Astrocyte of the spinal cord (primary cell): ENCODE measurements around the gene PIAS1.

Experiments
- DNase-seq: peaks from one replicate; pipeline ENCODE4 v3.0.0; 2011; ENCODE audit warnings: low read depth, low spot score
- H3K4me3 ChIP-seq: 2 replicates; pipeline ENCODE4 v1.5.1; 2011; ENCODE audit warnings: low read depth, mild to moderate bottlenecking, low read length, moderate library complexity
- in situ Hi-C: cut with HindIII; loops from 2 replicates; pipeline ENCODE4 v1.10.0; 2017; ENCODE audit warnings: low sequenced_read_pairs
- TF ChIP-seq, protein P1 (sequence below): IDR thresholded peaks from 2 replicates; pipeline ENCODE4 v1.5.1; 2012; ENCODE audit warnings: low read depth, mild to moderate bottlenecking, low read length, inconsistent platforms

Gene PIAS1

DNA sequence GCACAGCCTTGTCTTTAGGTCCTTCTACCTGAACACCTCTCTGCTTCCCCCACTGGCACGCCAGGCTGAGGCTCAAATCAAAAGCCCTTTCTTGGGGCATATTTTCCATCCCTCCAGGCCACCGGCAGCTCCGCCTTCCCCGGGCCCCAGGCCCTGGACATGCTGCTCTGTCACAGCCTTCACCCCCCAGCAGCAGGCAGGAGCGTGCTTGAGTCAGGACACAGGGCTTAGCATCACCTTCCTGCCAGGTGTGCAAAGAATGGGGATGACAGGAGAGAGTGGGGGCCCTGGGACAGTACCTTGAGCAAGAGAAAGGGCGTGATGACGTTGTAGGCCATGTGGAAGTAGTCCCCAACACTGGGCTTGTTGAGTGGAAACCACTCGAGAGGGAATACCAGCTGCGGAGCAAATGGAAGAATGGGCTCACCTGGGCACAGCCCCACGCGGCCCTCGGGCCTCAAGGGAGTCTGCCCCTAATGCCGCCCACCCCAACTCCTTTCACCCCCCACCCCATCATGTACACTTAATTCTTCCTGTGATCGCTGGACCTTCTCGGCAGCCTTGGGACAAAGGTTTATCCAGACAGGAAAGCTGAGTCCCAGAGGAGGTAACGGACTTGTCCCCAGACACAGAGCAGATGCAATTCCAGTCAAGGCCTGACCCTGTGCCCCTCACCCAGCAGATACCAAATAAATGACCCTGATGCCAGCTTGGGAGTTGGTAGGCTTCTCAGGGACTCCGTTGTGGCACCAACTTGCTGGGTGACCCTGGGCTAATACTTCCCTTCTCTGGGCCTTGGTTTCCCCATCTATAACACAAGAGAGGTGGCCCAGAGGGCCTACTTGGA is 160.1 kb downstream of the PIAS1 start:
- TF ChIP-seq, protein P1, sequence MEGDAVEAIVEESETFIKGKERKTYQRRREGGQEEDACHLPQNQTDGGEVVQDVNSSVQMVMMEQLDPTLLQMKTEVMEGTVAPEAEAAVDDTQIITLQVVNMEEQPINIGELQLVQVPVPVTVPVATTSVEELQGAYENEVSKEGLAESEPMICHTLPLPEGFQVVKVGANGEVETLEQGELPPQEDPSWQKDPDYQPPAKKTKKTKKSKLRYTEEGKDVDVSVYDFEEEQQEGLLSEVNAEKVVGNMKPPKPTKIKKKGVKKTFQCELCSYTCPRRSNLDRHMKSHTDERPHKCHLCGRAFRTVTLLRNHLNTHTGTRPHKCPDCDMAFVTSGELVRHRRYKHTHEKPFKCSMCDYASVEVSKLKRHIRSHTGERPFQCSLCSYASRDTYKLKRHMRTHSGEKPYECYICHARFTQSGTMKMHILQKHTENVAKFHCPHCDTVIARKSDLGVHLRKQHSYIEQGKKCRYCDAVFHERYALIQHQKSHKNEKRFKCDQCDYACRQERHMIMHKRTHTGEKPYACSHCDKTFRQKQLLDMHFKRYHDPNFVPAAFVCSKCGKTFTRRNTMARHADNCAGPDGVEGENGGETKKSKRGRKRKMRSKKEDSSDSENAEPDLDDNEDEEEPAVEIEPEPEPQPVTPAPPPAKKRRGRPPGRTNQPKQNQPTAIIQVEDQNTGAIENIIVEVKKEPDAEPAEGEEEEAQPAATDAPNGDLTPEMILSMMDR, result no peak
- in situ Hi-C loops, result no loop called here
- no peak for DNase-seq
- no peak overlapping the region for H3K4me3 ChIP-seq

DNA sequence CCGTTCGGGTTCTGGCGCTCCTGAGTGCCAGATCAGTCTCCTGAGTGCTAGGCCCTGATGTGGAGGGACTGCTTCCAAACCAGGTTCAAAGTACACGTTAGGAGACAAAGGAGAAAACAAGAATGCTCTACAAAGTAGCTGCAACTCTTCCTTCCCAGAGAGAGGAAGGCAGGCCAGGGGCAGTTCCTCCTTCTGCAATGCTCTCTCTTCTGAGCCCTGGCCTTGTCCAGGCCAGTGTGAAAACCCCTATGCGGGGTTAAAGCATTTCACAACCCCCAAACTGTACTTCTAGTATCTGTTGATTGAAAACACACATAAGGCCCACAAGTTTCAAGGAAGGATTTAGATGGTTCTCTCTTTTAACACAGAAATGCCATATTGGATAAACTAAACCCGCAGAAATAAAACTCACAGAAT is 160.7 kb downstream of the PIAS1 start:
- in situ Hi-C loops, result no loop called here
- no peak overlapping the region for H3K4me3 ChIP-seq
- no peak for DNase-seq
- TF ChIP-seq, protein P1, result no peak

DNA sequence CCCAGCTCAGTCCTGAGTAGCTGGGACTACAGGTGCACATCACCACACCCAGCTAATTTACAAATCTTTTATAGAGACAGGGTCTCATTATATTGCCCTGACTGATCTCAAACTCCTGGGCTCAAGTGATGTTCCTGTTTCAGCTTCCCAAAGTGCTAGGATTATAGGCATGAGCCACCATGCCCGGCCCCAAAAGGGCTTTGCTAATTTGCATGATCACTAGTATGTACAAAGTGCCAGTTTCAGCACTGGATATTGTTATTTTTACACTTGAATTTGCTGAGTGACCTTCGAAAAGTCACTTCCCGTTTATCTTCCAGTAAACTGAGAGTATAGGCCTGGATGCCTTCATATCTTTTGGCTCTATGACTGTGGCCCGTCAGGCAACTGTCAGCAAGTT is 163.2 kb downstream of the PIAS1 start:
- H3K4me3 ChIP-seq, result no peak overlapping the region
- no peak for DNase-seq
- in situ Hi-C loops, result no loop called here
- TF ChIP-seq, protein P1, result no peak

DNA sequence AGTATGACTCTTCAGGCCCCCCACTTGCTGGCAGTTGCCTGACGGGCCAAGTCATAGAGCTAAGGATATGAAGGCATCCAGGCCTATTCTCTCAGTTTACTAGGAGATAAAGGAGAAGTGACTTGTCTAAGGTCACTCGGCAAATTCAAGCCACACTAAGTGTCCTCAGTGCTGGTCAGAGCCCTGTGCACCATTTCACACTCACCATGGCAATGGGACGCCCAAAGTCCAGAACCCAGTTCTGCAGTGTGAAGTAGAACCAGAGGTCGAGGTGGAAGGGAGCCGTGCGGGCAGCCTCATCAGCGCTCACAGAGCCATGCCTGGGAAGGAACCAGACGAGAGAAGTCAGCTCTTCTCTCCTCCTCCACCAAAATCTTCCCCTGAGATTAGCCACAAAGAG is 164.2 kb downstream of the PIAS1 start:
- TF ChIP-seq, protein P1, result no peak
- in situ Hi-C loops, result no loop called here
- DNase-seq, result no peak
- H3K4me3 ChIP-seq, result no peak overlapping the region

DNA sequence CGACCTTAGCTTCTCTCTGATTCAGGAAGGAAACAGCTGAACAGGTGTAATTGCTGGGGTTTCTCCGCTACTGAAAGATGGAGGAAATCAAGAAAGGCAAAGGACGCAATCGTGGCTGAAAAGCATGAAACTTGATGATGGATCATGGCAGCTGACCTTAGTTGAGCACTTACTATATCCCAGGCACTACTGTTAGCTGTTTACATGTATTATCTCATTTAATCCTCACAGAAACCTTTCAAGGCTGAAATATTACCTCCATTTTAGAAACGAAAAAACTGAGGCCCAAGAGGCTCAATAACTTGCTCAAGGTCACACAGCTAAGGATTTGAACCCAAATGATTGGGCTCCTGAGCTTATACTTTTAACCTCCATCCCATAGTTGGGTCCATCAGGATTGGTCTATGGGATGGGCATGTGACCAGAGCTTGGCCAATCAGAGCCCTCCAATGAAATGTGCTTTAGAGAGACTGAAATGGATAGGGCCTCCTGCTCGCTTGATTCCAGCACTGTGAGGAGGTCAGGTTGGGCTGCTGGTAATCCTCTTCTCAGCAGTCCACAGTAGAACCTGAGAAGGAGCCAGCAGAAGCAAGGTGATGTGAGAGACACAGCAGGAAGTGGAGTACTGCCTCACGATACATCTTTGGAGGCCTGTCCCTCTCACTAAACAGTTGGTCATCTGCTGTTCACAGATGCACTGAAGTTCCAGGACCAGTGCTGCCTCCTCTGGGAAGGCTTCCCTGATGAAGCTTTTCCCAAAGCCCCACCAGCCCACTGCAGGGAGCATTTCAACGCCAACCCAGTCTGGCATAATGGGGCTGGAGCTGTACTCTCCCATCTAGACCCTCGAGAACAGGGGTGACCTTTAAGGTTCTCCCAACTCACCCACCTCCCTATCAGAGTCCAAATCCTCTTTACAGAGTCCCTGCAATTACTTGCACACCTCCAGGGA is 165.0 kb downstream of the PIAS1 start:
- DNase-seq, result no peak
- in situ Hi-C loops, result no loop called here
- H3K4me3 ChIP-seq, result no peak overlapping the region
- TF ChIP-seq, protein P1, result no peak

DNA sequence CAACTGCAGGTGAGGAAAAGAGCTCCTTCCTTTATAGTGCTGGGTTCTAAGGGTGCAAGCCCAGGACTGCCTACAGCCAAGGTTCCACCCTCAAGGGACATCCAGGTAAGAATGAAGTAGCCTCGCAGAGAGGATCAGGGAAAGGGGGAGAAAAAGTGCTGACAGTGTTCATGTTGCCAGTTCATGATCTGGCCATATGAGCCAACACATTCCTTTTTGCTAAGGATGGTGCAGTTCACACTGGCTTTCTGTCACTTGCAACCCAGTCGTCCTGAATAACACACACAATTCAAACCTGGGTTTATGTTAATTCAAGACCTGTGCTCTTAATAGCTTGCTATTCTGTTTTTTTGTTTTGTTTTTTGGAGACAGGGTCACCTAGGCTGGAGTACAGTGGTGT is 166.4 kb downstream of the PIAS1 start:
- TF ChIP-seq, protein P1, result no peak
- no peak overlapping the region for H3K4me3 ChIP-seq
- DNase-seq, result no peak
- in situ Hi-C loops, result no loop called here
